GM12873 (cell line): ENCODE results near the gene RPL7L1.

ENCODE experiments used
- TF ChIP-seq, protein P1 (sequence below): IDR thresholded peaks from 2 replicates; pipeline ENCODE4 v1.5.1; 2012; ENCODE audit warnings: low read depth, mild to moderate bottlenecking, moderate library complexity, low read length, control low read depth; ENCODE audit not compliant: insufficient read depth; ENCODE audit errors: missing control alignments

RPL7L1 gene

GRCh38 chr6:42899871-42900270 lies 20.5 kb downstream of the RPL7L1 start:
- TF ChIP-seq, protein P1, sequence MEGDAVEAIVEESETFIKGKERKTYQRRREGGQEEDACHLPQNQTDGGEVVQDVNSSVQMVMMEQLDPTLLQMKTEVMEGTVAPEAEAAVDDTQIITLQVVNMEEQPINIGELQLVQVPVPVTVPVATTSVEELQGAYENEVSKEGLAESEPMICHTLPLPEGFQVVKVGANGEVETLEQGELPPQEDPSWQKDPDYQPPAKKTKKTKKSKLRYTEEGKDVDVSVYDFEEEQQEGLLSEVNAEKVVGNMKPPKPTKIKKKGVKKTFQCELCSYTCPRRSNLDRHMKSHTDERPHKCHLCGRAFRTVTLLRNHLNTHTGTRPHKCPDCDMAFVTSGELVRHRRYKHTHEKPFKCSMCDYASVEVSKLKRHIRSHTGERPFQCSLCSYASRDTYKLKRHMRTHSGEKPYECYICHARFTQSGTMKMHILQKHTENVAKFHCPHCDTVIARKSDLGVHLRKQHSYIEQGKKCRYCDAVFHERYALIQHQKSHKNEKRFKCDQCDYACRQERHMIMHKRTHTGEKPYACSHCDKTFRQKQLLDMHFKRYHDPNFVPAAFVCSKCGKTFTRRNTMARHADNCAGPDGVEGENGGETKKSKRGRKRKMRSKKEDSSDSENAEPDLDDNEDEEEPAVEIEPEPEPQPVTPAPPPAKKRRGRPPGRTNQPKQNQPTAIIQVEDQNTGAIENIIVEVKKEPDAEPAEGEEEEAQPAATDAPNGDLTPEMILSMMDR = no peak

DNA sequence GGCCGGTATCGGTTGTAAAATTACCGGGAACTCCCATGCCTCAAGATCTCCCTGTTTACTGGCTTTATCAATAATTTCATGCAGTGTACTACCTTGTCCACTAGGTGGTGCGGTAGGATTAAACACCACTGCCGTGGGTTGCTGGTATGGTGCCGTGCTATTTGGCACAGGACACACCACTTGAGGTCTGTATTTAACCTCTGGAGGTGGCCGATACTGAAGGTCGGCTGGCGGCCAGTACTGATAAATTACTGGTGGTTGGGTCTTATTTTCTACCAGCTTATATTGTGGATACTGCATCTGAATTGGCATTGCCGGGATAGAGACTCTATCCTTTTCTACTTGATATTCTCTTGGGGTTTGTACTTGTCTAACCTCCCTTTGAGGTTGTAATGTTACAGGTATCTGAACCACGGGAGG lies 22.1 kb downstream of the RPL7L1 start:
- TF ChIP-seq, protein P1 = peak; percentile 79

DNA sequence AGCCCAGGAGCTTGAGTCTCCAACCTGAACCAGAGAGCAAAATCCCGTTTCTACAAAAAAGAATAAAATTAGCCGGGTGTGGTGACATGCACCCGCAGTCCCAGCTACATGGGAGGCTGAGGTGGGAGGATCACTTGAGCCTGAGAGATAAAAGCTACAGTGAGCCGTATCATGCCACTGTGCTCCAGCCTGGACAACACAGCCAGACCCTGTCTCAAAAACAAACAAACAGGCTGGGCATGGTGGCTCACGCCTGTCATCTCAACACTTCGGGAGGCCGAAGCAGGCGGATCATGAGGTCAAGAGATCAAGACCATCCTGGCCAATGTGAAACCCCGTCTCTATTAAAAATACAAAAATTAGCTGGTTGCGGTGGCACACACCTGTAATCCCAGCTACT lies 25.1 kb downstream of the RPL7L1 start:
- TF ChIP-seq, protein P1 = no peak

DNA sequence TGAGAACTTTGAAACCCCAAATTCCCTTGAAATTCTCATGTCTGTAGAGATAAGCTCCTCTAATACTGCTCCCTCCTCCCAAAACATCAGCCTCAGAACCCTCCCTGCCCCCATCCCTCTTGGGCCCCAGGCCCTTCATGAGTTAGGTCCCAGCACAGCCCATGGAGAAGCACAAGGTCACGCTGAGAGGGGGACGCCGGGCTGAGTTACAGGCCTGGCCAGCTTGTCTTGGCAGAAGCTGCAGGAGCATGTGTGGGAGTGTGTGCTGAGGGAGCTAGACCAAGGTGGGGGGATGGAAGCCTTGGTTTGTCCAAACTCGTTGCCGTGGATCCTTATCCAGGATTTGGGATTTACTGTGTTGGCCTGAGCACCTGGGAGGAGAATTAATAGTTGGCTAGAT lies 27.9 kb downstream of the RPL7L1 start:
- TF ChIP-seq, protein P1 = no peak

DNA sequence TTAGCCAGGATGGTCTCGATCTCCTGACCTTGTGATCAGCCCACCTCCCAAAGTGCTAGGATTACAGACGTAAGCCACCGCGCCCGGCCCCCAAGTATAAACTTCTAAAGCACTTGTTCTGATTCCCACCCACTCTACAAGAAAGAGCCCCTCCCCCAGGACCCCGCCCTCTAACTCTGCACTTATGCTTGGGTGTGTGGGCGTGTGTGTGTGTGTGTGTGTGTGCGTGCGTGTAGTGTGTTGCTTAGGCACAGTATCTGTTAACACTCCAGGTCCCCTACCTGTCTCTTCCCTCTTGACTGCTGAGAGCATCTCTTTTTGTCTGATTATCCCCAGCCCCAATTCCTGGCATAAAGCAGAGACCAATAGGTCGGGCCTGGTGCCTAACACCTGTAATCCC lies 30.4 kb downstream of the RPL7L1 start:
- TF ChIP-seq, protein P1 = no peak

- TF ChIP-seq, protein P1 = no peak
Observed at GRCh38 chr6:42911171-42912021, 32.0 kb downstream of the RPL7L1 start.

- TF ChIP-seq, protein P1 = no peak
Observed at GRCh38 chr6:42914546-42914945, 35.1 kb downstream of the RPL7L1 start.
